ENCODE measurements around the gene PELI1. TPM values are rescaled to one million over a fixed set of nuclear protein-coding genes. Genes with fewer than 3 reads are reported as not detected.

Gene PELI1
- total RNA-seq, 1 donor from 2014 or later: 34.1 TPM

- Histone ChIP-seq H3K4me1 (no peaks in the 10 kb centered on the region), H3K27me3 (ENCODE audit: low read depth) (no peaks in the 10 kb centered on the region), H3K27ac (no peak overlapping the region), H3K36me3 (no peaks in the 10 kb centered on the region), H3K9me3 (no peaks in the 10 kb centered on the region), H3K4me3 (no peak overlapping the region)
- intact Hi-C loops (cut with DNase I): no loop called here
- DNase-seq (no peak), ATAC-seq (no peak)
- no peak for TF ChIP-seq CTCF (IDR thresholded peaks at IDR 0.05)
Measured at GRCh38 chr2:64165706-64166105, 21.5 kb upstream of the PELI1 start.

GRCh38 chr2:64164629-64165028 lies 20.4 kb upstream of the PELI1 start:
- TF ChIP-seq CTCF (IDR thresholded peaks at IDR 0.05): no peak
- Histone ChIP-seq H3K27ac (no peak overlapping the region), H3K9me3 (no peaks in the 10 kb centered on the region), H3K4me3 (no peak overlapping the region), H3K4me1 (no peaks in the 10 kb centered on the region), H3K27me3 (ENCODE audit: low read depth) (no peaks in the 10 kb centered on the region), H3K36me3 (no peaks in the 10 kb centered on the region)
- intact Hi-C loops (cut with DNase I): no loop called here
- DNase-seq (no peak), ATAC-seq (no peak)

GRCh38 chr2:64162516-64162915 lies 18.3 kb upstream of the PELI1 start:
- no peak for ATAC-seq
- Histone ChIP-seq H3K27me3 (ENCODE audit: low read depth) (no peaks in the 10 kb centered on the region), H3K9me3 (no peaks in the 10 kb centered on the region), H3K4me3 (no peak overlapping the region), H3K27ac (no peak overlapping the region), H3K36me3 (no peaks in the 10 kb centered on the region), H3K4me1 (no peaks in the 10 kb centered on the region)
- intact Hi-C loops (cut with DNase I): no loop called here
- TF ChIP-seq CTCF (IDR thresholded peaks at IDR 0.05): no peak
- DNase-seq: no peak

- intact Hi-C loops (cut with DNase I): no loop called here
- no peak overlapping the region for H3K27ac ChIP-seq
- no peak for DNase-seq
- no peaks in the 10 kb centered on the region for H3K4me1 ChIP-seq
- H3K36me3 ChIP-seq: no peaks in the 10 kb centered on the region
- no peak overlapping the region for H3K4me3 ChIP-seq
- H3K9me3 ChIP-seq: no peaks in the 10 kb centered on the region
- H3K27me3 ChIP-seq (ENCODE audit: low read depth): no peaks in the 10 kb centered on the region
- no peak for ATAC-seq
- no peak for TF ChIP-seq CTCF (IDR thresholded peaks at IDR 0.05)
Measured at GRCh38 chr2:64157792-64158191, 13.6 kb upstream of the PELI1 start.

GRCh38 chr2:64153811-64154210 lies 9.6 kb upstream of the PELI1 start:
- ATAC-seq (no peak), DNase-seq (no peak)
- H3K9me3 ChIP-seq: no peaks in the 10 kb centered on the region
- no peaks in the 10 kb centered on the region for H3K36me3 ChIP-seq
- H3K4me1 ChIP-seq: no peaks in the 10 kb centered on the region
- TF ChIP-seq CTCF (IDR thresholded peaks at IDR 0.05): no peak
- no peak overlapping the region for H3K27ac ChIP-seq
- H3K27me3 ChIP-seq (ENCODE audit: low read depth): no peaks in the 10 kb centered on the region
- H3K4me3 ChIP-seq: no peak overlapping the region
- intact Hi-C loops (cut with DNase I): no loop called here

GRCh38 chr2:64151476-64151875 lies 7.3 kb upstream of the PELI1 start:
- TF ChIP-seq CTCF (IDR thresholded peaks at IDR 0.05): no peak
- intact Hi-C loops (cut with DNase I): no loop called here
- H3K27ac ChIP-seq: no peak overlapping the region
- DNase-seq: no peak
- H3K36me3 ChIP-seq: no peaks in the 10 kb centered on the region
- H3K9me3 ChIP-seq: no peaks in the 10 kb centered on the region
- no peak overlapping the region for H3K4me3 ChIP-seq
- ATAC-seq: no peak
- H3K4me1 ChIP-seq: no peaks in the 10 kb centered on the region
- H3K27me3 ChIP-seq (ENCODE audit: low read depth): no peaks in the 10 kb centered on the region
